ENCODE data around the gene GNAZ.

The GNAZ gene

DNA sequence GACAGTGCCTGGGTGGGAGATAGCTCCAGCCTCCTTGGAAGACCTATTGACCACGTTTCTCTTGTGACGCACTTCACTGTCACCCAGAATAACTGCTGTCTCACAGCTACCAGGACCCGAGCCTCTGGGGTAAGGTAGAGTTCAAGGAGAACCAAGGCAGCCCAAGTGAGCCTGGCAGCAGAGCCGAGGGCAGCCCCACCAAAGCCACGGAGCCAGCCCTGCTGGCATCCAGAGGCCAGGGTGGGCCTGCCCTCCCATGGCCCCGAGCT is 38.7 kb downstream of the GNAZ start:
- no peak for DNase-seq

DNA sequence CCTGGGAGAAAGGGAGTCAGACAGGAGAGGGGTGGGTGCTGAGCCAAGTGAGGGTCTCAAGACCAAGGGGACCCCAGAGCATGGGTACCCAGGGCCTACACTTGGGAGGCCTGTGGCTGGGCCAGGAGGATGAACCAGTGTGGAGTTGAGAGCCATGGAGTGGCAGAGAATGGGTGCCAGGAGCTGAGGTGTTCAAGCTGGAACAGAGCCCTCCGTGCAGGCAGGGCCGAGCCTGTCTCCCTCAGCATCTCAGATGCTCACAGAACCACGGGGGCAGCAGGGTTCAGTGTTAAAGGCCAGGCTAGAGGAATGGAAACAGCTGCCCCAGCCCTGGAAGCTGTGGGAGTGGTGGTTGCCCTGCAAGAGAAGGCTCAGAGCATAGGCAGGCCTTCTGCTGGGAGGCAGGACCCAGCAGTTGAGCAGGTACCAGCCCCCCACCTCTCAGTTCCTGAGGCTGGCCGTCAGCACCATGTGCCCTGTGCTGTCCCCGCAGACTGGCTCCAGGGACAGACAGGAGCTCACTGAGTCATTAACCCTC is 39.2 kb downstream of the GNAZ start:
- no peak for DNase-seq

DNA sequence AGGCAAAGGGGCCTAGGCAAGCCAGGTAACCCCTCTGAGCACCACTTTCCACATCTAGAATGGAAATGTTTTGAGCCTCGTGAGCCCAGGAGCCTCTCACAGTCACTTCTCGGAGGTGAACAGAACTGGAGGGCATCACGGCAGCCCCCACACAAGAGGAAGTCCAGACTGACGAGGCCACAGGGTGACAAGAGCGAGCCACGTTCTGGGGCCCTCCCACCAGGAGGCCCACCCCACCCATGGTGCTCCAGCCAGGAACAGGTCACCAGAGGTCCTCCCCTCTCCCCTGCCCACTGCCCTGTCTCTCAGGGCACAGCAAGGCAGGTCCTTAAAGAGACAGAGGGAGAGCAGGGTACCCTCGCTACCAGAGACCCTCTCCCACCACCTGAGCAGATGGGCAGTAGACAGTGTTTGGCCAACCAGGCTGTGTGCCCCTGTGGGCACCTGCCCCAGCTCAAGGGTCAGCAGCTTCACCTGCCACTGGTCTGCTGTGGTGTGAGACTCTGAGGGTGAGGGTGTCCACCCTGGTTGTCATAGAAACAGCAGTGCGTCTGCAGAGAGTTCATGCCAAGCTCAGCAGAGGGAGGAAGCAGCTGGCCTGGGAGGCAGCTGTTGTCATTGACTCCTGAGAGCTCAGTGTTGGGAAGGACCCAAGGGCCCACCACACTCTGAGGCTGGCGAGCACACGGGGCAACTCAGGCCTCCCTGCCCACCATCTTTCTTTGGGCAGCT is 40.0 kb downstream of the GNAZ start:
- DNase-seq, result peak; percentile 82

DNA sequence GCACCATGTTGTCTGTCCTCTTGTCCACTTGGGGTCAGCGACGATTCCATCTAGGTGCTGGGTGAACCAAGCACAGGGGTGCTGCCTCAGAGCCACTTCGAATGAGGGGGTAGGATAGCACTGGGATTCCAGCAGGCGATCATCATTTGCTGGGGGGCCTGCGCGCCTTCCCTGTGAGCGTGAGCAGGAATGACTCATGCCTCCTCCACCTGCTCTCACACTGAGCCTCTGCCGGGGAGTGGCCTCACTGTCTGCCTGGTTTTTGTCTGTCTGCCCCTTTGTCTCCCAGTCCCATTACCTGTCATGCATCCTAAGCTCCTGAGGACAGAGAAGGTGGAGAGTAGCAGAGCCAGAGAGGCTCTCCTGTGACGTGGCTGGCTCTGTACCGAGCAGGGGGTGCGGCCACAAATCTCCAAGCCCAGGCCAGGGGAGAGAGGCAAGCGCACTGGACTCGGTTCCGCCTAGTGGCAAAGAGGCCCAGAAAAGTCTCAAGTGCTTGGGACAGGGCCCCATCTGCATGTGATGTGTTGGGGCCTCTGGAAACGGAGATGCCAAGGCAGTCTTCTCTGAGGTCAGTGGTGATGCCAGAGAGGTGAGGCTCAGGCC is 40.7 kb downstream of the GNAZ start:
- peak; percentile 52 for DNase-seq

DNA sequence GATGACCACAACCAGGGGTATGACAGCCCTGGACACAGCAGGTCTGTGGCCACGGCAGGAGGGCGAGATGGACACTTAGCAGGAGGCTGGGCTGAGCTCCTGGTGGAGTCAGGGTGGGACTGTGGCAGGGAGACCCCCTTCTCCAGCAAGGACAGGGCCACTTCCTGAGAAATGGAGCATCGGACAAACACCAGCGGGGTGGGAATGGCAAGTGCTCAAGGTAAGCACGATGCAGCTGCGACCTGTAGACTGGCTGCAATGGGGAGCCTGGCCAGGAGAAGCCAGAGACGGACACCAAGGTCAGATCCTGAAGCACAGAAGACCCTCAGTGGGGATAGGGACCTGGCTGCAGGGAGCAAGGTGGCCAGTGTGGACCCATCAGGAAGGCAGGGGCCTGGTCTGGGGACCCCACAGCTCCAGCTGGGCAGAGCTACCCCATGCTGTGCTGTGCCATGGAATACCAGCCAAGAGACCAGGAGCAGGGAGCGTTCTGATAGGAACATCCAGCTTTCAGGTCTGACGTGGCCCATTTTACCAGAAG is 42.2 kb downstream of the GNAZ start:
- no peak for DNase-seq

DNA sequence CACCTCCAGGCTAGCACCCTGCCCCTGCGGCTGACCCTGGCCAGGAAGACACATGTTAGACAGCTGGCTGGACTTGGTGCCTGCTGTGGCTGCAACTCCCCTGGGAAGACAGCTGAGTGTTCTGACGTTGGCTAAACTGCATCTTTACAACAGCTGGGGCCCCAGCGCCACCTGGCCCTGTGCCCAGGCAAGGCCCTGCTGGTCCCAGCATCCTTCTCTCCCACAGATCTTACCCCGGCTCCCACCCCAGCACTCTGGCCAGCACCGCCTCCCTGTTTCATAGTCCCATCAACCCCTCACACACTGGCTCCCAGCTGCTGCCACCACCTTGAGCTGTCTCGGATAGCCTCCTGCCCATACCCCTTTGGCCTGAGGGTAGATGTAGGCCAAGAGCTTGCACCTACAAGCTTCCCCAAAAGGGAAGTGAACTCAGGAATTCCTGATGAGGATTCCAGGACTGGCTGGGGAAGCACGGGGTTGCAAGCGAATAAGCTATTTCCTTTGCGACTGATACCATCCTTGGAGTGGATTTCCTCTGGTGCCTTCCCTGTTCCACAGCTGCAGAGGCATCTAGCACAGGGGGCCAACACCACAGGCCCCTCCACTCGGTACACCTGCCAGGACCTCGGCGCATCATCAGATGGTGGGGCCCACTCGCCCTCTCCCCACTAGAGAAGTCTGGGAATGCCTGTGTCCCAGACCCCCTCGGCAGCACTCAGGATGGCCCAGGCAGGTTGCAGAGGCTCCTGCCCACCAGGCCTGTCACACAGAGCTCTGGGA is 42.9 kb downstream of the GNAZ start:
- peak; percentile 87 for DNase-seq

DNA sequence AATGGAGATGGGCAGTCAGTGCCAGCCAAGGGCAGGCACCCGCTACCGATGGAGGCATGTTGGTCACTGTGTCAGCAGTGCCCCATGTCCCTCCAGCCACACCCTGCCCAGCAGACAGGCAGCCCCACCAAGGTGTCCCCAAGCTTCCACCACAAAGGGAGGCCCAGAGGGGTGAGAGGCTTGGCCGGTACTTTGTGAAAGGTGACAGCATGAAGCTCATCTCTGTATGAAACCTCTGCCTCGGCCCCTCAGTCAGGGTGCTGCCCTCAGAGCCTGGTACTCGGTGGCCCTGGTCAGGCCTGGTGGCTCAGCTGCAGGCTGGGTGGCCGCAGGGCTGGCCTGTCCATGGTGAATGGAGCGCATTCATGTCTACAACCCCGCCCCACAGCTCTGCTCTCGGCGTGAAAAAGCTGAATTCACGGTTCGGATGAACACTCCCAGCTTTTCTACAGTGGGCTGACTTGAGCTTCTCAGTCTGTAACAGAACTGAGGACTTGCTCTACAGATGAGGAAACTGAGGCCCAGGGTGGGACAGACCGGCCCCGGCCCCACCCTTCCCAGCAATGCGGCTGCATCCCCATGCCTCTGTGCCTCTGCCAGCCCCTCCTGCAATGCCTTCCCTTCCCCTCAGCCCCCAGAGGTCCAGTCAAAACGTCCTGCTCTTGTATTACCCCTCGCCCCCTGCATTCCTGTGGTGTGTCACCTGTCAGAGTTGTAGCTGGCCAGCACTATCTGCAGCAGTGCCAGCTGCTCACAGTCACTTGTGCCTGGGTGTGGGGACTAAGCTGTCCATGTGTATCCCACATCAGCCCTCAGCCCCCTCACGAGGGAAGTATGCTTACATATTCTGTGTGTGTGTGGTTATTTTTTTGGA is 43.8 kb downstream of the GNAZ start:
- no peak for DNase-seq

DNA sequence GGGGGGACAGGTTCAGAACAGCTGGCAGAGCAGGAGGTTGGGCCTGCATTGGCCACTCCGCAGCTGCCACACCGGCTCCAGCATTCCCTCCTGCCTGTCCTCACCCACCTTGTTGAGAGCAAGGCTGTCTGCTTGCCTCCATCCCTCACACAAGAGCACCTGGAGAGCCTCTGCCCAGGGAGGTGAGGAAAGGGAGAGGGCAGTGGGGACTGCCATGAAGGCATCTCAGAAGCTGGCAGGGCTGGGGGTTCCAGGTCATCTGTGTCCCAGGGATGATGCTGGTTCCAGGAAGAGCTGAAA is 44.4 kb downstream of the GNAZ start:
- DNase-seq, result no peak

DNA sequence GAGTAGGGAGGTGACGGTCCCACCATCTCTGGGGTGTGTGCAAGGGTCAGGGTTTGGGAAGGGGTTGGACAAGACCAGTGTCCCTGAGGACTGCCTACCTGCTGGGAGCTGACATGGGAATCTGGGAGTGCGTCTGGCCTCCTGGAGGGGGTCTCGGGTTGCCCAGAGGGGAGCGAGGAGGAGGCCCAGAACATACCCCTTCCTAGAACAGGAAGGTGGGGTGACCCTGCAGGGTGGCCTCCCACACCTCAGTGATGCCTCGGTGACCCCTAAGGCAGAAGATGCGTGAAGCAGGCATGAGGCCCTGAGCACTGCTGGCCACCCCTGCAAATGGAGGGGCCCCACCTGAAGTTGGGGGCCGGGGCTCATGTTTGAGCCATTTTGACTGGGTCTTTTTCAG is 45.0 kb downstream of the GNAZ start:
- DNase-seq, result no peak

DNA sequence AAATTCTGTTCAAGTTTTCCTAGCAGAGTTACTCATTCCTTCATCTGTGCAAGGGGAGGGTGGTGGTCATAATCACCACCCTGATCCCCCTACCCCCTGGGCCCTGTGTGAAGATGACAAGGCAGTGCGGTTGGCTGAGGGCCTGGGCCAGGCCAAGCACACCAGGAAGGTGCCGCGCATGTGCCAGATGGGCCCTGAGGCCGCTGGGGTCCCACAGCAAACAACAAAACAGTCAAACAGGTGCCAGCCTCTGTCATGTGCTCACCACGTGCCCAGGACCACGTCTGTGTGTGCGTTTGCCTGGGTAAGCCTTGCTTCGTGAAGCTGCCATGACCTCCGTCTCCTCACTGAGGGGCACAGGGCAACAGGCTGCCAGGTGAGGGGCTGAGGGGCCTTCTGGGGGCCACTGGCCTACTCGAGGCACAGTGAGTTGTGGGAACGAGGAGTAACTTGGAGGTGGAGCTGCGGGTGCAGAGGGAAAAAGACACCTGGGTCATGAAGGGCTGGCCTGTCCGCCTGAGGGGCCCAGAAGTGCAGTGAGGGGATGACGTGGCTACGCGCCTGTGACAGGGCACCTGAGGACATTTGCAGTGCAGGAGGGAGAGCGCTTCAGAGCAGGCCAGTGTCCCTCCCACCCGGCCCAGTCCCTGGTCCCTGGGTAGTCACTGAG is 45.6 kb downstream of the GNAZ start:
- DNase-seq, result no peak

DNA sequence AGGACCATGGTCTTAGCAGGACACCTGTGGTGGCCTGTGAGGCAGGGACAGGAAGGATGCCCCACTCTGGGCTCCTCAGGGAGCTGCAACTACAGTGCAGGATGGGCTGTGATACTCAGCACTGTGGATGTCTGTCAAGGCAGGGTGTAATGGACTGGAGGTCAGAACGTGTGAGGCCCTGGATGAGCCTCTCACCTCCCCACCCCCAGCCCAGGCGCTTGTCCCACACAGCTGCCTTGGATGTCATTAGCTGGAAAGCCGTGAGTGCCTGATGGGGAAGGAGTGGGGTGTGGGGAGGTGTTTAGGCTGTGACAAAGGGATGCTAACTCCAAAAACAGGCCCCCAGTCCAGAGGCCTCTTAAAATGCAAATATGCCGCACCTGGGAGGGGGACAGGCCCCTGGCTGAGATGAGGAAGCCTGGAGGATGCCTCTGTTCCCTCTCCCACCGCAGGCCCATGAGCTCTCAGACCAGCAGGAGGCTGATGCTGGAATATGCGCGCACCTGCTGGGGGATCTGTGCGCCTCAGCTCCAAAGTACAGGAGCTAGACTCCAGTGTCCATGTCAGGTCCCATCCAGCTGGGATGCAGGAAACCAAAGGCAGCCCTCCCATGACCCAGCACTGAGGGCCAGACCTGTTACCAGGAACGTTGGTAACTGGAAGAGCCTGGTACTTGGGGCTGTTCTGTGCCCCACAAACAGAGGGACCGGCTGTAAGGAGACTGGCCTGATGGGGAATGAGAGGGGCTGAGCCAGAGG is 46.4 kb downstream of the GNAZ start:
- DNase-seq, result no peak

DNA sequence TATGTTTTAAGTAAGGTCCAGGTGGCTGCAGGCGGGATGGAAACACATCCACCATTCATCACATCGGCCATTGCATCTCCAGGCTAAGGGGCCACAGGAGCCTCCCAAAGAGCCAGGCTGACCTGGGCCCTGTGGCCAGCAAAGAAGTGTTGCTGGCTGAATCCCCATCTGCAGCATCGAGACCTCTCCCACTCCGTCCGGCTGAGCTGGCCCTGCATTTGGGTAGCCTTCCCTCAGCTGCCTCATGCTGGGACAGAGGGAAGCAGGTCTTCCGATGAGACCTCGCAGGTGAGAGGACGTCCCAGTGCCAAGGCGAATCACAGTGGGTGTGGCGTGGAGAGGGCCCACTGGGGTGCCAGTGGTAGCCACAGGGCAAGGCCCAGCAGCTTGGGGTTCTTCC is 47.0 kb downstream of the GNAZ start:
- no peak for DNase-seq

DNA sequence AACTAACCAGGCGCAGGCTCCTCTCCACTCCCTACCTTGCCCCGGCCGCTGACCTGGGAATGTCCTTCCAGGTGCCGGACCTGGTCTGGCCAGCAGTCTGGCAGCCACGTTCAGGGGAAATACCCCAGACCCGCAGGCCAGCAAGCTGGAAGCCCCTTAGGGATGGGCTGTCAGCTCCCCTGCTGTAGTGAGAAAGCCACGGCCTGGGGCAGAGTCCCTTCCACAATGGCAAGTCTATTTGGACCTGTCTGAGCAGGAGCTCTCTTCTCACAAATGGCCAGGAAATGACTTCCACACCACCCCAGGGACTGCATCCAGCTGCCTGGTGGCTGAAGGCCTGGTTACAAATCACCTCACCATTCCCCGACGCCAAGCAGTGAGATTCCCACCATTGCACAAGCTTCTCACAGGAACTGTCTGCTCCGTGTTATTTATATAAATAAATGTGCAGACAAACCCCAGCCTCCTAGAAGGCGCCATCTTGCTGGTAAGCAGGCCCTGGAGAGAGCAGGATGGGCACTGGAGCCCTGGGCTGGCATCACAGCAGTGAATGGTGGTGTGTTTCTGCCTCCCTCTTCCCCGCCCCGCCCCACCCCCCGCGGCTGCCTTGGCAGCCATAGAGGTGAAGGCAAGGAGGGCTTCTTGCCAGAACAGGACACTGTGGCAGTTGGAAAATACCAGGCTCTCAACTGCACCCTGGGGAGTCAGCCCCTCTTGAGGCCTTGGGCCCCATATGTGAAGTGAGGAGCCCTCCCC is 47.8 kb downstream of the GNAZ start:
- DNase-seq, result peak; percentile 72

DNA sequence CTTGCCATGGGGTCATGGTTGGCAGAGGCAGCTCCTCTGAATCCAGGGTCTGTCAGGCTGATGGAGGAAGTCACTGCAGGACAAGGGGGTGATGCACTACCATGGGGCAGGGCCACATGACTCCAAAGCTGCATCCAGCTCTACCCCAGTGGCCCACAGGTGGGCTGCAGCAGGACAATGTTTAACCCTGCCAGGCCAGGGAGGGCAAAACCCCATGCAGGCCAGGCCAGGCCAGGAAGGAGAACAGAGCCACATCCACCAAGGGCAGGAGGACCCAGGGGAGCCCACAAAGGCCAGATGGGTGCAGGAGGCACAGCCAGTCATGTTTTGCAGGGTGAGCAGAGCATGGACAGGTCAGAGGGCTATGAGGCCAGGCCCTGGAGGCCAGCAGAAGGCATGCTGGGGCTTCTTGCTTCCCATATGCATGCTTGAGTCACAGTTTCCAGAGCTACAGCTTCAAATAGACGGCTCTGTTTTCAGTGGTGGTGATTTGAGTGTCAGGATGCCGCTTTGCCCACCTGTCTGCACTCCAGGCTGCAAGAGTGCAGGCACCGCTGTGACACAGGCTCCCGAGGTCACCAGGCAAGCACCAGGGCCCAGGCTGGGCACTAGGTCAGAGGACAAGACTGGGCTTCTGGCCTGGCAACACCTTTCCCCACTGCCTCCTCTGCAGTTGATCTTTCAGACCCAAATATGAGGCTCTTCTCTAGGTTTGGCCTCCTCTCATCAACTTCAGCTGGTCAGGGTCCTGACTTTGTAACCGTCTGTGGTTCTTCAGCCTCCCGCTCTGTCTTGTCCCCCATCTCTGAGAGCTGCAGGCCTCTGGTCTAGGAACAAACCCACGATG is 48.6 kb downstream of the GNAZ start:
- DNase-seq, result no peak

DNA sequence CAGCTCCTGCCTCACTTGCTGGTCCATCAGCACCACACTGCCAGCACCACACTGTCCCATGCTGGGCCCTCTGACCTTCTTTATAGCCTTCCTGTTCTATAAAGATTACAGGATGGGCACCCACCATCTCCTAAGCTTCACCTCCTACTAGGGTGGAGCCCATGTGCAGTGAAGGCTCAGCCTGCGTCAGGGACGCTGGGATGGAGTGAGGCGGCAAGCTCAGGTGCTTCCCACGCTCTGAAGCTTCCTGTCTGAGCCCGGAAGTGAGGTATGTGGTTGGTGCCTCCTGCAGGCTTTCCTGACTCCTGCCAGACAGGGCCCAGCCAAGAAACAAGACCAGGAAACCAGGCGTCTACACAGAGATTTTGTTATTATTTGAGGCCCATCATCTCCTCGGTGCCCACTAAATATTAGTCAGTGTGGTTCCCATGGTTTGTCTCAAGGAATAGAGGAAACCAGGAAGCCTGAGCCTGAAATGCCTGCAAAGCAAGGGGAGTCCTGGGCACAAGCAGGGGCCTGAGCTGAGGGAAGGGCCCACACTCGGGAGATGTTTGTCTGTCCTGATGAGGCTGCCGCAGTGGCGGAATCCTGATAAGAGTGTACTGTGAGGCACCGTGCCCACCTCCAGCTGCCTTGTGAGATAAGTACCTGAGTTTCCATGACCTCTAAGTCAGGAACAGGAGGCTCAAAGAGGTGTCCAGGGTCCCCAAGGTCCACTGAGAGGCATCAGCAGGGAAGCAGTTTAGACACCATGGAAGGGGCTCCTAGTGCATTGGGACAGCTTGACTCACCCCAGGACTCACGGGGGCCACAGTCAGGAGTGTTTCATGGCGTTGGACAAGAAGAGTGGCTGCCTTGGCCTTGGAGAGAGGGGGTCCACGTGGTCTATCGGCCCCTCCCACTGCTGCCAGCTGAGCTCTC is 49.4 kb downstream of the GNAZ start:
- DNase-seq, result no peak

DNA sequence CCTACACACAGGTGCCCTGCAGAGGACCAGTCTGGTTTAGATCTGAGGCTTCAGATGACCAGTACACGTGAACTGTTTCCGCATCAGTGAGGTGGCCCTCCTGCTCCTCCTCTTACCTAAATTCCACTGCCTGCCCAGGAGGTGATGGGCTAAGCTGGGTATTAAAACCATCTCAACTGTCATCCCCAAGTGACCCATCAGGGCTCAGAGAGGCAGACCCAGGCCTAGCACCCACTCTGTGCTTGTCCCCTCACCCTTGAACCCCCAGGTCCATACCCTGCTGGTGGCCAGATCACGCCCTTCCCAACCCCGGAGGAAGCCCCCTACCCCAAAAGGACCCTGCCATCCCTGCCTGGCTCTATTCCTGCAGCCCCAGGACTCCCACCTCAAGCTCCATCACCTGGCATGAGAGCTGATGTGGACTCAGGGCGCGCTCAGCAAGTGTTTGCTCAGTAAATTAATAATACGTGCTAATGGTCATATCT is 50.1 kb downstream of the GNAZ start:
- no peak for DNase-seq

DNA sequence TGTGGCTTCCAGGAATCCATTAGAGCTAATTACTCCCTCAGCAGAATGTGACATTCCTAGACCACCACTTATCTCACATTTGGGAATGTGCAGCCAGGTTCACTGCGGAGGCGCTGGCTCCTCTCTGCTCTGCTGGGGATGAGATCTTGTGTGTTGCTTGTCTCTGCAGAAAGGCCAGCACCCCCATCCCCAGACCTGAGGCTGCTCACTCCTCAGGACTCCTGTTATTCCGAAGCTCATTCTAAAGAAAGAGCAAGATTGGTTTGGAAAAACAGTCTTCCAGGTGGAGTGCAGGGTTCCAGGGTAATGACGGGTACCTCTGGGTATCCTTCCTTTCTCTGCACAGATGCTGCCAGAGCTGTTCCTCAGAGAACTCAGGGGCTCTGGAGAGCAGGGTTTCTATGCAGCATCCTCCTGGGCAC is 50.7 kb downstream of the GNAZ start:
- no peak for DNase-seq

DNA sequence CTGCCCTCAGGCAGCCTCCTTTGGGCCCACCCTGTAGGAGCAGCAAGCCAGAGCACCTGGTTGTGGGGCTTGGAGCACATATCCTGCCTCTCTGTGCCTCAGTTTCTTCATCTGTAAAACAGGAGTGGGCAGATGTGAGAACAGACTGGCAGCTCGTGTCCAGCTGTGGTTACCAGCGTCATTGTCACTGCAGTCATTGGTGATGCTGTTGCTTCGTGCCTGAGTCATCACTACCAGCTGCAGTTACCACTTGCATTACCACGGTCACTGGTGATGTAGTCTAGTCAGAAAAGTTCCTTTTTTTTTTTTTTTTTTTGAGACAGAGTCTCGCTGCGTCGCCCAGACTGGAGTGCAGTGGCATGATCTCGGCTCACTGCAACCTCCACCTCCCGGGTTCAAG is 51.1 kb downstream of the GNAZ start:
- DNase-seq, result no peak

All from NCI-H1092 (cell line).